Measurements from ENCODE around the gene HSDL2.

The HSDL2 gene

DNA sequence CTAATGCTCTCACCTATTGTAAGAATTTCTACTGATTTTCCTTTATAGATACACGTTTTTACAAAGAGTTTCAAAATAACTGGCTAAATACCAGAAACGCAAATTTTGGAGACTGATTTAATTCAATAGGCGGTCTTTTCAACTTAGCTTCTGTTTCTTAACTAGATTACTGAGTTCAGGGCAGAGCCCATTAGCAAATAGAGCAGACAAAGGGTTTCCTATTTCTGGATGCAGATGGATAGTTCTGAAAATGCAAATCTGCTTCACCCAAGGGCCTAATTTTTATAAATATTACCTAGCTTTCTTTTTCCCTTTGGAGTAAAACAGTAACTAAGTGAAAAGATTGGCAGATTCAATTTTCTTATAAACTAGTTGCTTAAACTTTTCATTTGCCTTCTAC is 93.1 kb downstream of the HSDL2 start:
- no peak for DNase-seq

- no peak for DNase-seq
Measured at GRCh38 chr9:112473986-112474385, 94.1 kb downstream of the HSDL2 start.

DNA sequence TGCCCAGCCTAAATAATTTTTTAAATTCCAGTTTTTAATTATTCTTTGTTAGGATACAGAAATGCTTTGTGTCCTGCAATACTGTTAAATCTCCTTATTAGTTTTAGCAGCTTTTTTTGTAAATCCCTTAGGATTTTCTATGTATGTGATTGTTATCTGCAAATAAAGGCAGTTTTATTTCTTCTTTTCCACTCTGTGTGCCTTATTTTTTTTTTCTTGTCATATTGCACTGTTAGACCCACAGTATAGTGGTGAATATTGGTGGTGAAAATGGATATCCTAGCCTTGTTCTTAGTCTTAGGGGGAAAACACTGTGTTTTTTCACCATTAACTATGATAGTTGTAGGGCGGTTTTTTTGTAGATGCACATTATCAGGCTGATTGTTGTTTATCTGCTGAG is 95.4 kb downstream of the HSDL2 start:
- DNase-seq = no peak

GRCh38 chr9:112477330-112477729 is 97.4 kb downstream of the HSDL2 start:
- no peak for DNase-seq

DNA sequence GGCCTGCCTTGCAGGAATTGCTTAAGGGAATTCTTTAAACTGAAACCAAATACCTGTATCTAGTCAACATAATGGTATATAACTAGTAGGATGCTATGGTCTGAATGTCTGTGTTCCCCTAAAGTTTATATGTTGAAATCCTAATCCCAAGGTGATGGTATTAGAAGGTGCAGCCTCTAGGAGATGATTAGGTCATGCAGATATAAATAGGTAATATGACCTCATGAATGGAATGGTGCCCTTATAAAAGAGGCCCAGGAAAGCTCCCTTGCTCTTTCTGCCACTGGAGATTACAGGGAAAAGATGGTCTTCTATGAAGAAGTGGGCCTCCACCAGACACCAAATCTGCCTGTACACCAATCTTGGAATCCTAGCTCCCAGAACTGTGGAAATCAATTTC is 99.3 kb downstream of the HSDL2 start:
- DNase-seq = no peak

DNA sequence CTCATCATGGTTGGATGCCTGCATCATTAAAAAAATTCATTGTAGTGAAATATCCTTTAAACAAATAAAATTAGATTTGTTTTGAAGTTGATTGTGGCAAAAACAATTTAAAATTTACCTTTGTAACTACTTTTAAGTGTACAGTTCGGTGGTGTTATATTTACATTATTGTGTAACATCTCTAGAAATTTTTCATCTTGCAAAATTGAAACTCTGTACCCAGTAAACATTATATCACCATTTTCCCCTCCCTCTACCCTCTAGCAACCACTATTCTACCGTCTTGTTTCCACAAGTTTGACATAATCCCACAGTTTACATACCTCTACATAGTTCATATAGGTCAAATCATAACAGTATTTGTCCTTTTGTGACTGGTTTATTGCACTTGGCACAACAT is 104.7 kb downstream of the HSDL2 start:
- DNase-seq = no peak

- no peak for DNase-seq
Measured at GRCh38 chr9:112485574-112485973, 105.7 kb downstream of the HSDL2 start.

- DNase-seq = peak; percentile 47
Measured at GRCh38 chr9:112486221-112487007, 106.5 kb downstream of the HSDL2 start, which contains the start of gene KIAA1958. KIAA1958 (plus strand) TSS chr9:112486827; CDS start chr9:112574081, 87,254 bp downstream.

- DNase-seq = peak; percentile 18
Measured at GRCh38 chr9:112487008-112487798, 107.3 kb downstream of the HSDL2 start.

DNA sequence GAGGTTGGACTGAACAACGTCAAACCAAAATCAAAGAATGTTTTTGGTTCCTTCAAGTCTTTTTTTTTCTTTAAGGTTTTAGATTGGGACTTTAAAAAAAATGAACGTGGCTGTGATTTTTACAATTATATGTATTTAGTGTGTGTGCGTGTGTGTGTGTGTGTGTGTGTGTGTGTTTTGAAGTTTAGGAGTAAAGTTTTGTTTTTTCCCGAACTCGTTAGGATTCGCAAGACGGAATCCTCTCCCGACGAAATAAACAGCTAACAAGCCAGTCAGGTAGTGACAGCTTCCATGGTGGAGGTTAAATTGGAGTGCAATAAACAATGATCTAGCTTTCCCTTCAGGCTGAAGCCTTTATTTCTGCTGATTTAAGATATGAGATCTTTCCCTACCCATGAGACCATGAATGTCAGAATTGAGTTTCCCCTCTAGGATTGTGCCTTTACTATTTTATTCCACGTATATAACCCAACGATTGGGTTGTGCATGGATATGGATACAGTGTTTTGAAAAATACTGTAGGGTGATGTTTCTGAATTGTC is 108.0 kb downstream of the HSDL2 start:
- no peak for DNase-seq

- no peak for DNase-seq
Measured at GRCh38 chr9:112489039-112489546, 109.2 kb downstream of the HSDL2 start.

GRCh38 chr9:112489876-112490666 is 110.2 kb downstream of the HSDL2 start:
- no peak for DNase-seq

DNA sequence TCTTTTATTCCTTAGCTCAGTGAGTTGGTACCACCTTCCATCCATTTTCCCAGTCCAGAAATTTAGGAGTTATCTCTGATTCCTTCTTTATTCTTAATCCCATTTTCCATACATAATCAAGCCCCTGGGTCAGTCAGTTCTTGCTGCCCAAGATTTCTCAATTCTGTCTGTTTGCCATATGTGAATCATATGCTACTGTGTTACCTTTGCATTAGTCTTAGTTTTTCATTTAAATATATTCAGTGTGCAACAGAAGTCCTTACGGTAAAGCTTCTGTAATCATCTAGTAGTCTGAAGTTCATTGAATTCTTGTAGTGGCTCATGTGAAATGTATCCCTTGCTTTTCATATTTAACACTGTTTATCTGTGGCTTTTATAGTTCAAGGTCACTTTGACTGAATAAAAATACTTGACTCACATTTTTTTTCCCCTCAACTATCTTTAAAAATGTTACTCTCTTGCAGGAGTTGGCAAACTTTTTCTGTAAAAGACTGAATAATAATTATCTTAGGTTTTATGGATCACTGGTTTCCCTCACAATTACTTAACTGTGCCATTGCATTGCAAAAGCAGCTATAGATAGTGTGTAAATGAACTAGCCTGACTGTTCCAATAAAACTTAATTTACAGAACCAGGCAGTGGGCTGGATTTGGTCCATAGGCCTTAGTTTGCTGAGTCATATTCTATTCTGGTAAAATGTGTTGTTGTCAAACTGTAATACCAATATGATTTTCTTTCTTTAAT is 113.7 kb downstream of the HSDL2 start:
- no peak for DNase-seq

DNA sequence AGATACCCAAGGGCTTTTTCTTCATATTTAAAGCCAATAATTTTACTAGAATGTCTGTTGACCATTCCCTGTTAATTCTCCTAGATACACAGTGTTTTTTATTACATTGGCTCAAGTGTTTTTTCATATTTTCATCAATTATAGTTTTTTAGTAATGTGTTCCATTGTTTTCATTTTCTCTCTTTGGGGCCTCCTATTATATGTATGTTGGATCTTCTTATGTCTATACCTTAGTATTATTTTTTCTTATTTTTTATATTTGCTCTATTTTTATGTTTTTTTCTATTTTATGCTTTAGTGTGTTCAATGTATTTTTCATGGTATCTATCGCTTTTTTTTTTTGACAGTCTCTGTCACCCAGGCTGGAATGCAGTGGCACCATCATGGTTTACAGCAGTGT is 114.2 kb downstream of the HSDL2 start:
- DNase-seq = no peak

DNA sequence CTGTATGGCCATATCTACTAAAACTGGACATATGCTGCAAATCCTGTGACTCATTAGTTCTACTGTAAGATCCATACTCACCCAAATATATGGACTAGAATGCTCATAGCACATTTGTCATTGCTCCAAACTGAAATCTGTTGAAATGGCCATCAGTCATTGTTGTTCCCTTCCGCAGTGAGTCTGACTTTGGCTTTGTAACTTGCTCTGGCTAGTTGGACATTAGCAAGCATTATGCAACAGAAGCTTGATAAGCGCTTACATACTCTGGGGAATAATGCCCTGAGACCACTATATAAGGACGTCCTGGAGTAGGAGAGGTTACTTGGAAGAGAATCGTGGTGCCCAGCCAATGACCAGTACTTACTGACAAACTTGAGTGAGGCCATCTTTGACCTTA is 115.7 kb downstream of the HSDL2 start:
- DNase-seq = no peak

GRCh38 chr9:112496074-112496722 is 116.3 kb downstream of the HSDL2 start:
- DNase-seq = no peak

DNA sequence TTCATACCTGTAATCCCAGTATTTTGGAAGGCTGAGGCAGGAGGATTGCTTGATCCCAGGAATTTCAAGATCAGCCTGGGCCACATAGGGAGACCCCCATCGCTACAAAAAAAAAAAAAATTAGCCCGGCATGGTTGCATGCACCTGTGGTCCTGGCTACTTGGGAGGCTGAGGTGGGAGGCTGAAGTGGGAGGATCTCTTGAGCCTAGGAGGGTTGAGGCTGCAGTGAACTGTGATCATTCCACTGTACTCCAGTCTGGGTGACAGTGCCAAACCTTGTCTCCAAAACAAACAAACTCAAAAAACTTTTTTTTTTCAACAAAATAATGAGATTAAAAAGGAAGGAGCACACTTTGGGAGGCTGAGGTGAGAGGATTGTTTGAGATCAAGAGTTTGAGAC is 120.9 kb downstream of the HSDL2 start:
- no peak for DNase-seq

DNA sequence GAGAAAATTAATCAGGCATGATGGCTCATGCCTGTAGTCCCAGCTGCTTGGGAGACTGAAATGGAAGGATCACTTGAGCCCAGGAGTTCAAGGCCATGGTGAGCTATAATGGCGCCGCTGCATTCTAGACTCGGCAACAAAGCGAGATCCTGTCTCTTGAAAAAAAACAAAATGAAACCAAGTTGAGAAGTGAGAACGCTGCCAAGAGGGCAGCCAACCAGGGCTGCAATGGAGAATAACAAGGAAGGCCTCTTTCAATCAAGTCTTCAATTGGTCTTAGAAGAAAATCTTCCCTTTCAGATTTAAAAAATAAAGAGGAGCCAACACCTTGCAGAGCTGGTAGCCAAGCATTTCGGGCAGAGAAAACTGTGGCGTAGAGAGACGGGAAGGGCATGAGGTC is 121.4 kb downstream of the HSDL2 start:
- DNase-seq = no peak

GRCh38 chr9:112502175-112502946 is 122.5 kb downstream of the HSDL2 start:
- no peak for DNase-seq

GRCh38 chr9:112503170-112503569 is 123.3 kb downstream of the HSDL2 start:
- DNase-seq = no peak

DNA sequence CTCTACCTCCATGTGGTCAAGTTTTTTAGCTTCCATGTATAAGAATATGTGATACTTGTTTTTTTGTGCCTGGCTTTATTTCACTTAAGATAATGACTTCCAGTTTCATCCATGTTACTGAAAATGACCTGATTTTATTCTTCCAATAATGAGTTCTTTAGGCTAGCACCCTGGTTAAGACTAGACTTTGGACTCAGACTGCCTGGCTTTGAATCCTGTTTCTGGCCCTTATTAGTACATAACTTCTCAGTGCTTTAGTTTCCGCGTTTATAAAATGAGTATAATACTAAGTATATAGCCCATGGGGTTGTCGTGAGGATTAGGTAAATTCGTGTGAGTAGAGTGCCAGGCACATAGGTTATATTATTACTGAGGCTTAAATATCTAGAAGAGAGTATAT is 125.2 kb downstream of the HSDL2 start:
- DNase-seq = no peak

Measured in NCI-H1694 (cell line).